Natural killer cell (primary cell): ENCODE results near the gene CAMK1. TPM values are rescaled to one million over a fixed set of nuclear protein-coding genes. Genes with fewer than 3 reads are reported as not detected.

Experiments
- ATAC-seq, 3 donors: fragments of 150-1000 bp in 2 of 3; fragments of 200-7000 bp in 1 of 3; cut with Tn5 transposase; 1 replicate in 1 of 3; 2 replicates in 2 of 3; pipeline ENCODE4 v1.10.0; 2021; ENCODE audit warnings: mild to moderate bottlenecking in 2 of 3, moderate library complexity in 2 of 3
- DNase-seq, 2 donors: peaks; one replicate each; pipeline versions ENCODE4 v3.0.0 to v3.0.0-alpha.2; 2013 to 2021; ENCODE audit warnings: mixed read lengths in 1 of 2
- H3K27ac ChIP-seq: one replicate; pipeline ENCODE4 v1.5.1; 2013; ENCODE audit warnings: mild to moderate bottlenecking, low read length
- H3K27me3 ChIP-seq: one replicate; pipeline ENCODE4 v1.6.1; 2013; ENCODE audit warnings: low read length; ENCODE audit not compliant: control insufficient read depth, insufficient read depth
- H3K36me3 ChIP-seq: one replicate; pipeline ENCODE4 v1.6.1; 2013; ENCODE audit warnings: low read length; ENCODE audit not compliant: control insufficient read depth, insufficient read depth
- H3K4me1 ChIP-seq: one replicate; pipeline ENCODE4 v1.6.1; 2013; ENCODE audit warnings: low read length; ENCODE audit not compliant: control insufficient read depth, insufficient read depth
- H3K4me3 ChIP-seq: one replicate; pipeline ENCODE4 v1.5.1; 2013; ENCODE audit warnings: low read length
- H3K9me3 ChIP-seq: one replicate; pipeline ENCODE4 v1.6.1; 2013; ENCODE audit warnings: low read length; ENCODE audit not compliant: control insufficient read depth, insufficient read depth
- H3K27ac Mint-ChIP-seq, 2 donors: one replicate each; pipeline ENCODE4 v1.8.0; 2022; ENCODE audit warnings: mild to moderate bottlenecking in 2 of 2, mixed read lengths in 2 of 2, moderate library complexity in 1 of 2
- H3K27me3 Mint-ChIP-seq, 2 donors: one replicate each; pipeline ENCODE4 v1.8.0; 2022; ENCODE audit warnings: low read depth in 2 of 2, mixed read lengths in 2 of 2
- H3K36me3 Mint-ChIP-seq: one replicate; pipeline ENCODE4 v1.8.0; 2022; ENCODE audit warnings: mixed read lengths
- H3K4me1 Mint-ChIP-seq, 2 donors: one replicate each; pipeline ENCODE4 v1.8.0; 2022; ENCODE audit warnings: mixed read lengths in 2 of 2
- H3K4me3 Mint-ChIP-seq: one replicate; pipeline ENCODE4 v1.8.0; 2022; ENCODE audit warnings: mild to moderate bottlenecking, moderate library complexity, mixed read lengths
- H3K9me3 Mint-ChIP-seq, 2 donors: one replicate each; pipeline ENCODE4 v1.8.0; 2022; ENCODE audit warnings: mixed read lengths in 2 of 2
- CTCF ChIP-seq: fragments of 200-600 bp; IDR thresholded peaks from one replicate; pipeline ENCODE4 v1.8.0; 2022; ENCODE audit warnings: antibody characterized with exemption
- WGBS: methylation state at CpG from one replicate; pipeline ENCODE4 v1.1.7; 2013; ENCODE audit warnings: missing lambda C conversion rate; ENCODE audit not compliant: insufficient coverage; 5-methylcytosine and 5-hydroxymethylcytosine counted together
- intact Hi-C: fragments of 100-400 bp; cut with micrococcal nuclease; formaldehyde crosslinking; loops from one replicate; pipeline ENCODE4 v1.14.2; 2022
- total RNA-seq, 4 donors: library from RNA; stranded (reverse); fragments of 120-200 nt in 1 of 4; gene quantifications; one replicate each; pipeline versions ENCODE4 v1.2.3 to v1.2.4, GENCODE V29; 2013 to 2022

CAMK1 gene
- total RNA-seq, 3 donors from 2014 or later (not counting 1 experiment from before 2014, with no cell fraction given): 7.4 to 20.4 (median 8.7) TPM

- no peaks in the 10 kb centered on the region for H3K27me3 ChIP-seq
- H3K4me3 ChIP-seq: no peak overlapping the region
- no peak for DNase-seq
- H3K4me1 ChIP-seq: peaks cover 5% of the 10 kb centered on the region
- H3K9me3 Mint-ChIP-seq: no peaks in the 10 kb centered on the region
- intact Hi-C loops: no loop called here
- H3K4me3 Mint-ChIP-seq: no peak overlapping the region
- H3K27ac Mint-ChIP-seq: peak overlapping the region in 1 of 2 donors; percentile 58
- H3K27me3 Mint-ChIP-seq: no peaks in the 10 kb centered on the region
- peaks cover 11 to 13% of the 10 kb centered on the region in 2 donors for H3K4me1 Mint-ChIP-seq
- H3K27ac ChIP-seq: no peak overlapping the region
- ATAC-seq: no peak
- H3K9me3 ChIP-seq: no peaks in the 10 kb centered on the region
- peaks cover 90% of the 10 kb centered on the region for H3K36me3 ChIP-seq
- no peak for TF ChIP-seq CTCF
- WGBS: 97% methylated on average over 13 of the region's 13 CpGs
- peaks cover 11% of the 10 kb centered on the region for H3K36me3 Mint-ChIP-seq
Measured at GRCh38 chr3:9744162-9744561, 25.6 kb downstream of the CAMK1 start.

- Histone ChIP-seq H3K27ac (no peak overlapping the region), H3K27me3 (no peaks in the 10 kb centered on the region), H3K36me3 (peaks cover 95% of the 10 kb centered on the region), H3K9me3 (no peaks in the 10 kb centered on the region), H3K4me1 (no peaks in the 10 kb centered on the region), H3K4me3 (no peak overlapping the region)
- Mint-ChIP-seq H3K36me3 (peaks cover 17% of the 10 kb centered on the region), H3K27ac (no peak overlapping the region), H3K4me3 (no peak overlapping the region), H3K27me3 (no peaks in the 10 kb centered on the region), H3K9me3 (no peaks in the 10 kb centered on the region), H3K4me1 (peaks cover 11 to 12% of the 10 kb centered on the region in 2 donors)
- intact Hi-C loops: no loop called here
- TF ChIP-seq CTCF: no peak
- WGBS: 97% methylated on average over 18 of the region's 18 CpGs
- ATAC-seq: no peak
- no peak for DNase-seq
Measured at GRCh38 chr3:9743548-9743947, 26.2 kb downstream of the CAMK1 start.

- H3K4me3 ChIP-seq: no peak overlapping the region
- peaks cover 100% of the 10 kb centered on the region for H3K36me3 ChIP-seq
- Mint-ChIP-seq H3K4me3 (no peak overlapping the region), H3K27ac (no peak overlapping the region), H3K4me1 (peaks cover 18 to 21% of the 10 kb centered on the region in 2 donors), H3K36me3 (peaks cover 22% of the 10 kb centered on the region), H3K9me3 (no peaks in the 10 kb centered on the region), H3K27me3 (no peaks in the 10 kb centered on the region)
- peaks cover 5% of the 10 kb centered on the region for H3K4me1 ChIP-seq
- H3K27me3 ChIP-seq: no peaks in the 10 kb centered on the region
- intact Hi-C loops: no loop called here
- ATAC-seq (no peak), DNase-seq (no peak)
- no CpG with 5 or more reads among the region's 1 CpG for WGBS
- no peak overlapping the region for H3K27ac ChIP-seq
- no peak for TF ChIP-seq CTCF
- no peaks in the 10 kb centered on the region for H3K9me3 ChIP-seq
Measured at GRCh38 chr3:9742560-9742959, 27.2 kb downstream of the CAMK1 start.

GRCh38 chr3:9739181-9739580, 30.6 kb downstream of the CAMK1 start:
- no peak for TF ChIP-seq CTCF
- H3K27ac Mint-ChIP-seq: no peak overlapping the region
- no peak for DNase-seq
- intact Hi-C loops: no loop called here
- Histone ChIP-seq H3K36me3 (peaks cover 89% of the 10 kb centered on the region), H3K27ac (no peak overlapping the region), H3K27me3 (no peaks in the 10 kb centered on the region), H3K4me1 (peaks cover 15% of the 10 kb centered on the region), H3K9me3 (no peaks in the 10 kb centered on the region), H3K4me3 (no peak overlapping the region)
- WGBS: 95% methylated on average over 15 of the region's 15 CpGs
- no peaks in the 10 kb centered on the region for H3K9me3 Mint-ChIP-seq
- no peaks in the 10 kb centered on the region for H3K27me3 Mint-ChIP-seq
- H3K36me3 Mint-ChIP-seq: peaks cover 22% of the 10 kb centered on the region
- no peak for ATAC-seq
- no peak overlapping the region for H3K4me3 Mint-ChIP-seq
- H3K4me1 Mint-ChIP-seq: peaks cover 34 to 46% of the 10 kb centered on the region in 2 donors
